ENCODE data around the gene ZNF785.
"Not testable (repeated sequence)": the region's sequence is repeated elsewhere in the genome, so short reads cannot be mapped to it uniquely, and the experiment has no call there.

GRCh38 chr16:30589582-30589981 lies 4.1 kb upstream of the ZNF785 start:
- not testable (repeated sequence) for TF ChIP-seq ZNF274 (IDR thresholded peaks at IDR 0.05; ENCODE audit: low read depth, low read length); YY1 (IDR thresholded peaks at IDR 0.05; ENCODE audit: insufficient read depth, insufficient read length); SUZ12 (IDR thresholded peaks at IDR 0.05; ENCODE audit: extremely low read depth, insufficient read depth, insufficient read length)
